A673 (cell line): ENCODE results near the gene ZNF189. TPM values are rescaled to one million over a fixed set of nuclear protein-coding genes. Genes with fewer than 3 reads are reported as not detected.

ENCODE experiments used
- BruUV-seq: library from RNA; stranded (reverse); fragments of 400-500 nt; replicated peaks from 2 replicates; lab custom pipeline; 2021; lab: Mats Ljungman, UMichigan
- CTCF ChIA-PET: fragments of 300-600 bp; sonication (Branson Sonifier 250); formaldehyde crosslinking; loops from one replicate; lab custom pipeline; 2022; ENCODE audit warnings: antibody characterized with exemption; lab: Charles Lee
- POLR2A ChIA-PET: fragments of 300-600 bp; sonication (Branson Sonifier 250); formaldehyde crosslinking; loops from one replicate; lab custom pipeline; 2022; ENCODE audit warnings: antibody characterized with exemption; ENCODE audit not compliant: low non-redundant PET; lab: Charles Lee
- DNase-seq: peaks from one replicate; pipeline ENCODE4 v3.0.0-alpha.2; 2015; ENCODE audit warnings: low spot score
- H3K27ac ChIP-seq: fragments of 200-600 bp; sonication (generic); 2 replicates; pipeline ENCODE4 v1.5.1; 2016; ENCODE audit warnings: mixed run types, low read depth, mild to moderate bottlenecking, mixed read lengths, antibody characterized with exemption, low read length; ENCODE audit not compliant: poor library complexity, severe bottlenecking
- H3K27me3 ChIP-seq: fragments of 200-600 bp; sonication (generic); replicated peaks from 2 replicates; pipeline ENCODE4 v1.6.1; 2017; ENCODE audit warnings: mixed run types, low read depth, mild to moderate bottlenecking, mixed read lengths, antibody characterized with exemption, low read length; ENCODE audit not compliant: insufficient read depth, poor library complexity
- H3K36me3 ChIP-seq: fragments of 200-600 bp; sonication (generic); 2 replicates; pipeline ENCODE4 v1.6.1; 2016; ENCODE audit warnings: mixed run types, mild to moderate bottlenecking, mixed read lengths, antibody characterized with exemption, low read length; ENCODE audit not compliant: insufficient read depth, poor library complexity, severe bottlenecking
- H3K4me1 ChIP-seq: fragments of 200-600 bp; sonication (generic); 2 replicates; pipeline ENCODE4 v1.6.1; 2017; ENCODE audit warnings: mixed run types, mild to moderate bottlenecking, mixed read lengths, antibody characterized with exemption, low read length; ENCODE audit not compliant: insufficient read depth, poor library complexity, severe bottlenecking
- H3K4me3 ChIP-seq: fragments of 200-600 bp; sonication (generic); 2 replicates; pipeline ENCODE4 v1.5.1; 2016; ENCODE audit warnings: low read depth, mixed run types, mild to moderate bottlenecking, mixed read lengths, low read length; ENCODE audit not compliant: poor library complexity, severe bottlenecking
- H3K9me3 ChIP-seq: fragments of 200-600 bp; sonication (generic); 2 replicates; pipeline ENCODE4 v1.6.1; 2016; ENCODE audit warnings: mixed run types, low read depth, mild to moderate bottlenecking, mixed read lengths, antibody characterized with exemption, low read length; ENCODE audit not compliant: poor library complexity, severe bottlenecking
- EZH2 ChIP-seq: fragments of 200-600 bp; sonication (generic); IDR thresholded peaks from 2 replicates; pipeline ENCODE4 v1.6.1; 2017; ENCODE audit warnings: borderline replicate concordance, low read depth, mild to moderate bottlenecking, mixed read lengths, antibody characterized with exemption, low read length; ENCODE audit not compliant: poor library complexity, severe bottlenecking
- intact Hi-C: fragments of 100-400 bp; cut with micrococcal nuclease; formaldehyde crosslinking; loops from one replicate; pipeline ENCODE4 v1.10.0; 2022; ENCODE audit not compliant: unreplicated experiment
- total RNA-seq: library from RNA; stranded (reverse); gene quantifications from 2 replicates; pipeline ENCODE4 v1.2.3, GENCODE V29; 2021
- TF ChIP-seq, protein P1 (sequence below): fragments of 300-800, 200-600 bp; sonication (generic); conservative IDR thresholded peaks from 2 replicates; pipeline ENCODE4 v1.5.1; 2017; ENCODE audit warnings: low read depth, mild to moderate bottlenecking, antibody characterized with exemption, low read length, moderate library complexity, mixed read lengths

Gene ZNF189
- total RNA-seq, 1 experiment from 2014 or later: 17.6 TPM

- ChIA-PET CTCF (no interaction called here), POLR2A (no interaction called here)
- no peak overlapping the region for H3K4me3 ChIP-seq
- intact Hi-C loops: no loop called here
- H3K4me1 ChIP-seq: no peaks in the 10 kb centered on the region
- no peaks in the 10 kb centered on the region for H3K9me3 ChIP-seq
- no TSS peak for BruUV-seq
- DNase-seq: no peak
- H3K36me3 ChIP-seq: no peaks in the 10 kb centered on the region
- TF ChIP-seq EZH2: no peak
- TF ChIP-seq, protein P1, sequence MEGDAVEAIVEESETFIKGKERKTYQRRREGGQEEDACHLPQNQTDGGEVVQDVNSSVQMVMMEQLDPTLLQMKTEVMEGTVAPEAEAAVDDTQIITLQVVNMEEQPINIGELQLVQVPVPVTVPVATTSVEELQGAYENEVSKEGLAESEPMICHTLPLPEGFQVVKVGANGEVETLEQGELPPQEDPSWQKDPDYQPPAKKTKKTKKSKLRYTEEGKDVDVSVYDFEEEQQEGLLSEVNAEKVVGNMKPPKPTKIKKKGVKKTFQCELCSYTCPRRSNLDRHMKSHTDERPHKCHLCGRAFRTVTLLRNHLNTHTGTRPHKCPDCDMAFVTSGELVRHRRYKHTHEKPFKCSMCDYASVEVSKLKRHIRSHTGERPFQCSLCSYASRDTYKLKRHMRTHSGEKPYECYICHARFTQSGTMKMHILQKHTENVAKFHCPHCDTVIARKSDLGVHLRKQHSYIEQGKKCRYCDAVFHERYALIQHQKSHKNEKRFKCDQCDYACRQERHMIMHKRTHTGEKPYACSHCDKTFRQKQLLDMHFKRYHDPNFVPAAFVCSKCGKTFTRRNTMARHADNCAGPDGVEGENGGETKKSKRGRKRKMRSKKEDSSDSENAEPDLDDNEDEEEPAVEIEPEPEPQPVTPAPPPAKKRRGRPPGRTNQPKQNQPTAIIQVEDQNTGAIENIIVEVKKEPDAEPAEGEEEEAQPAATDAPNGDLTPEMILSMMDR: no peak
- no peak overlapping the region for H3K27ac ChIP-seq
- peaks cover 25% of the 10 kb centered on the region for H3K27me3 ChIP-seq
These were observed 34.6 kb downstream of the ZNF189 start for GRCh38 chr9:101433229-101433628.

DNA sequence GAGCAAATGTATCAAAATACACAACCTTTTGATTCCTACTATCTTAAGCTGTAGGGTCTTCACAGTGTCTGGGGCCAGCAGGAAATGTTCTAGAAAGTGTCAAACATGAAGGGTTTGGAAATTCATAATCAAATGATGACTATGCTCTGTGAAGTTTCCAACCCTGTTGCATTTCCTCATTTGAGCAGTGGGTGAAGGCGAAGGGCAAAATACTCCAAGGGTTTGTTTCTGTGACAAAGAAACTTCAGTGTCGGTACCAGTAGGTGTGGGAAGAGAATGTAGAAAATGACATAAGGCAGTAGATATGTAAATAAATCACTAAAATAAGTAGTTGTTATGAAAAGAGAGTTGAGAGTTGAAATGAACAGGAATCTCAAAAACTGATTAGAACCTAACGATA is 36.3 kb downstream of the ZNF189 start:
- H3K4me3 ChIP-seq: no peak overlapping the region
- no peaks in the 10 kb centered on the region for H3K4me1 ChIP-seq
- no peak overlapping the region for H3K27ac ChIP-seq
- CTCF ChIA-PET: no interaction called here
- no peak for TF ChIP-seq EZH2
- TF ChIP-seq, protein P1: no peak
- intact Hi-C loops: no loop called here
- H3K36me3 ChIP-seq: no peaks in the 10 kb centered on the region
- POLR2A ChIA-PET: no interaction called here
- BruUV-seq: no TSS peak
- H3K9me3 ChIP-seq: no peaks in the 10 kb centered on the region
- no peak for DNase-seq
- peaks cover 31% of the 10 kb centered on the region for H3K27me3 ChIP-seq

GRCh38 chr9:101435601-101436079 is 37.0 kb downstream of the ZNF189 start, which contains the start of gene ALDOB:
Gene ALDOB, minus strand, starts transcription at chr9:101435774. Its CDS starts 4,887 bp downstream, at chr9:101430887.
- Histone ChIP-seq H3K9me3 (no peaks in the 10 kb centered on the region), H3K4me1 (no peaks in the 10 kb centered on the region), H3K27ac (no peak within 1 kb of the TSS), H3K27me3 (peaks cover 36% of the 10 kb centered on the region), H3K4me3 (no peak within 1 kb of the TSS), H3K36me3 (no peaks in the 10 kb centered on the region)
- intact Hi-C loops: no loop called here
- ChIA-PET POLR2A (no interaction called here), CTCF (no interaction called here)
- no peak for DNase-seq
- TF ChIP-seq, protein P1: no peak
- no peak for TF ChIP-seq EZH2
- BruUV-seq: no TSS peak
